ENCODE measurements around the gene BBS9. TPM values are rescaled to one million over a fixed set of nuclear protein-coding genes. Genes with fewer than 3 reads are reported as not detected.

BBS9 gene
- total and polyA plus RNA-seq, 9 of the 15 experiments (the other 6 are each of a cell fraction or from before 2014, with no cell fraction given): 0.77 to 3.3 (median 2.4) TPM

DNA sequence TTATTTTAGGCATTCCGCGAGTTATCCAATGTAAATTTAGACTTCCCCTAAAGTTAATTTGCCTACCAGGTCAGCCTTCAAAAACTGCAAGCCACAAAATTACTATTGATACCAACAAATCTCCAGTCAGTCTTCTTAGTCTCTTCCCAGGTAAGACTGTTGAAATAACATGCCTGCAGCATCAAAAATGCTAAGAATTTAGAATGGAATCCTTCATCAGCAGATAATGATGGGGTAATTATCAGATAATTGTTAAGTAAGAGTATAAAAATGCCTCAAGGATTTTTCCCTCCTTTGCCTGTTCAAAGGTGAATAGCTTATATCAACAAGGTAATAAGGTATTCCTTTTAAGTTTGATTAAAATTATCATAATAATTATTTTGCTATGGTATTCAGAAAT is 228.5 kb downstream of the BBS9 start:
- Histone ChIP-seq H3K27me3 (ENCODE audit: control insufficient read depth in 2 of 2, insufficient read depth in 2 of 2, low read length in 2 of 2) (no peaks in the 10 kb centered on the region), H3K4me3 (no peak overlapping the region), H3K27ac (ENCODE audit: extremely low read depth, low read depth, low read length) (no peak overlapping the region), H3K4me1 (replicated peaks in 1 of 2; ENCODE audit: control insufficient read depth in 2 of 2, insufficient read depth in 2 of 2, low read length in 2 of 2) (no peaks in the 10 kb centered on the region), H3K36me3 (ENCODE audit: control insufficient read depth, insufficient read depth, low read length) (no peaks in the 10 kb centered on the region), H3K9ac (ENCODE audit: insufficient read depth in 1 of 2, low read depth in 2 of 2, low read length in 2 of 2) (no peak overlapping the region), H2AFZ (ENCODE audit: low read depth, low read length) (no peak overlapping the region), H4K20me1 (replicated peaks; ENCODE audit: control insufficient read depth, insufficient read depth, low read length) (no peaks in the 10 kb centered on the region), H3K9me1 (ENCODE audit: control insufficient read depth, insufficient read depth, low read length) (no peaks in the 10 kb centered on the region), H3K9me3 (replicated peaks; ENCODE audit: control insufficient read depth, insufficient read depth, low read depth, low read length) (no peaks in the 10 kb centered on the region), H3K4me2 (ENCODE audit: insufficient read depth, low read length) (no peak overlapping the region), H3K79me2 (ENCODE audit: control insufficient read depth, insufficient read depth, low read length) (no peaks in the 10 kb centered on the region)
- DNase-seq (ENCODE audit: extremely low read depth in 1 of 4, low spot score in 3 of 4) (no peak), FAIRE-seq (no peak), ATAC-seq (no peak)
- in situ Hi-C loops (cut with MboI): no loop called here
- CTCF ChIA-PET (ENCODE audit: low intra/inter-chr PET ratio): no interaction called here
- TF ChIP-seq CTBP1 (IDR thresholded peaks at IDR 0.05; ENCODE audit: borderline replicate concordance) (no peak), MED1 (CRISPR knock-in tag; IDR thresholded peaks at IDR 0.05; ENCODE audit: borderline replicate concordance) (no peak), MAFK (IDR thresholded peaks at IDR 0.05; ENCODE audit: low read length) (no peak), HDAC6 (IDR thresholded peaks at IDR 0.05; ENCODE audit: low read depth, low read length) (no peak), NFRKB (IDR thresholded peaks at IDR 0.05; ENCODE audit: low read depth) (no peak), HMG20B (CRISPR knock-in tag; IDR thresholded peaks at IDR 0.05) (no peak), NCOR1 (IDR thresholded peaks at IDR 0.05) (no peak), CBX1 (IDR thresholded peaks at IDR 0.05; ENCODE audit: low read depth) (no peak), KHSRP (IDR thresholded peaks at IDR 0.05) (no peak), HDGF (IDR thresholded peaks at IDR 0.05) (no peak), ETS2 (tag; IDR thresholded peaks at IDR 0.05; ENCODE audit: borderline replicate concordance, poor library complexity, severe bottlenecking) (no peak), SRF (CRISPR knock-in tag; IDR thresholded peaks at IDR 0.05) (no peak), U2AF1 (optimal IDR thresholded peaks at IDR 0.05; ENCODE audit: low read depth, low read length) (no peak), EP300 (IDR thresholded peaks at IDR 0.05; ENCODE audit: low read length) (no peak)
- TF ChIP-seq, protein P1, sequence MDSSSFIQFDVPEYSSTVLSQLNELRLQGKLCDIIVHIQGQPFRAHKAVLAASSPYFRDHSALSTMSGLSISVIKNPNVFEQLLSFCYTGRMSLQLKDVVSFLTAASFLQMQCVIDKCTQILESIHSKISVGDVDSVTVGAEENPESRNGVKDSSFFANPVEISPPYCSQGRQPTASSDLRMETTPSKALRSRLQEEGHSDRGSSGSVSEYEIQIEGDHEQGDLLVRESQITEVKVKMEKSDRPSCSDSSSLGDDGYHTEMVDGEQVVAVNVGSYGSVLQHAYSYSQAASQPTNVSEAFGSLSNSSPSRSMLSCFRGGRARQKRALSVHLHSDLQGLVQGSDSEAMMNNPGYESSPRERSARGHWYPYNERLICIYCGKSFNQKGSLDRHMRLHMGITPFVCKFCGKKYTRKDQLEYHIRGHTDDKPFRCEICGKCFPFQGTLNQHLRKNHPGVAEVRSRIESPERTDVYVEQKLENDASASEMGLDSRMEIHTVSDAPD (CRISPR knock-in tag; IDR thresholded peaks at IDR 0.05): no peak
- TF ChIP-seq, protein P2, sequence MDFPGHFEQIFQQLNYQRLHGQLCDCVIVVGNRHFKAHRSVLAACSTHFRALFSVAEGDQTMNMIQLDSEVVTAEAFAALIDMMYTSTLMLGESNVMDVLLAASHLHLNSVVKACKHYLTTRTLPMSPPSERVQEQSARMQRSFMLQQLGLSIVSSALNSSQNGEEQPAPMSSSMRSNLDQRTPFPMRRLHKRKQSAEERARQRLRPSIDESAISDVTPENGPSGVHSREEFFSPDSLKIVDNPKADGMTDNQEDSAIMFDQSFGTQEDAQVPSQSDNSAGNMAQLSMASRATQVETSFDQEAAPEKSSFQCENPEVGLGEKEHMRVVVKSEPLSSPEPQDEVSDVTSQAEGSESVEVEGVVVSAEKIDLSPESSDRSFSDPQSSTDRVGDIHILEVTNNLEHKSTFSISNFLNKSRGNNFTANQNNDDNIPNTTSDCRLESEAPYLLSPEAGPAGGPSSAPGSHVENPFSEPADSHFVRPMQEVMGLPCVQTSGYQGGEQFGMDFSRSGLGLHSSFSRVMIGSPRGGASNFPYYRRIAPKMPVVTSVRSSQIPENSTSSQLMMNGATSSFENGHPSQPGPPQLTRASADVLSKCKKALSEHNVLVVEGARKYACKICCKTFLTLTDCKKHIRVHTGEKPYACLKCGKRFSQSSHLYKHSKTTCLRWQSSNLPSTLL (IDR thresholded peaks at IDR 0.05): no peak
- TF ChIP-seq, protein P3, sequence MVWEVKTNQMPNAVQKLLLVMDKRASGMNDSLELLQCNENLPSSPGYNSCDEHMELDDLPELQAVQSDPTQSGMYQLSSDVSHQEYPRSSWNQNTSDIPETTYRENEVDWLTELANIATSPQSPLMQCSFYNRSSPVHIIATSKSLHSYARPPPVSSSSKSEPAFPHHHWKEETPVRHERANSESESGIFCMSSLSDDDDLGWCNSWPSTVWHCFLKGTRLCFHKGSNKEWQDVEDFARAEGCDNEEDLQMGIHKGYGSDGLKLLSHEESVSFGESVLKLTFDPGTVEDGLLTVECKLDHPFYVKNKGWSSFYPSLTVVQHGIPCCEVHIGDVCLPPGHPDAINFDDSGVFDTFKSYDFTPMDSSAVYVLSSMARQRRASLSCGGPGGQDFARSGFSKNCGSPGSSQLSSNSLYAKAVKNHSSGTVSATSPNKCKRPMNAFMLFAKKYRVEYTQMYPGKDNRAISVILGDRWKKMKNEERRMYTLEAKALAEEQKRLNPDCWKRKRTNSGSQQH (CRISPR knock-in tag; IDR thresholded peaks at IDR 0.05): no peak
- TF ChIP-seq, protein P4, sequence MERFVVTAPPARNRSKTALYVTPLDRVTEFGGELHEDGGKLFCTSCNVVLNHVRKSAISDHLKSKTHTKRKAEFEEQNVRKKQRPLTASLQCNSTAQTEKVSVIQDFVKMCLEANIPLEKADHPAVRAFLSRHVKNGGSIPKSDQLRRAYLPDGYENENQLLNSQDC (CRISPR knock-in tag; IDR thresholded peaks at IDR 0.05): no peak
- TF ChIP-seq, protein P5, sequence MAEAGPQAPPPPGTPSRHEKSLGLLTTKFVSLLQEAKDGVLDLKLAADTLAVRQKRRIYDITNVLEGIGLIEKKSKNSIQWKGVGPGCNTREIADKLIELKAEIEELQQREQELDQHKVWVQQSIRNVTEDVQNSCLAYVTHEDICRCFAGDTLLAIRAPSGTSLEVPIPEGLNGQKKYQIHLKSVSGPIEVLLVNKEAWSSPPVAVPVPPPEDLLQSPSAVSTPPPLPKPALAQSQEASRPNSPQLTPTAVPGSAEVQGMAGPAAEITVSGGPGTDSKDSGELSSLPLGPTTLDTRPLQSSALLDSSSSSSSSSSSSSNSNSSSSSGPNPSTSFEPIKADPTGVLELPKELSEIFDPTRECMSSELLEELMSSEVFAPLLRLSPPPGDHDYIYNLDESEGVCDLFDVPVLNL (CRISPR knock-in tag; IDR thresholded peaks at IDR 0.05; ENCODE audit: low read depth): no peak
- intact Hi-C loops (cut with micrococcal nuclease): no loop called here
- no TSS peak for BruUV-seq (replicated peaks)
- POLR2A ChIA-PET: no interaction called here
- 0% methylated on average over 2 of the region's 2 CpGs for WGBS (ENCODE audit: insufficient coverage, low coverage, missing lambda C conversion rate)

Data from K562 (cell line).